ENCODE data around the gene PPP1R13B.
"Not testable (repeated sequence)": the region's sequence is repeated elsewhere in the genome, so short reads cannot be mapped to it uniquely, and the experiment has no call there.

PPP1R13B gene

DNA sequence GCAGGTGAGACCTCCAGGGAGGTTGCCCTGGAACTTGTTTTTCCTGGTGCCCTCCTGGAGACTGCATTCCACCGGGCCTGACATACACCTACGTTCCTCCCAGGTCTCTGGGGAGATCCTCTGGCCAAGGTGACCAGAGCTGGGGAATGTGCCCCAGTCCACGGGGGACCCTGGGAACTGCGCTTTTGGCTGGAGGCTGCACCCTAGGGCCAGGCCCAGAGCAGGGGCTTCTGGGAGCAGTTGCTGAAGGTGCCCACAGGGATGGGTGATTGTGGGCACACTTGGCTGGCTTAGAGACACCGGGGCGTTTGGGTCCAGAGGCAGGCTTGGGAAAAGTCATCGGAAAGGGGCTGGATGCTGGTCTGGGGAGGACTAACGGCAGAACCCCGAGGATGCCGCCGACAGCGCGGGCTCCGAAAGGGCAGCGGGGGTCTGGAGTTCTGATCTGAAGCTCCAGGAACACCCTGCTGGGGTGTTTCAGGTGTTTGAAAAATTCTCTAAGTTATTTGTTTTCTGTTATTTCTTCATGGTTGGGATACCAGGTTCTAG, 44.4 kb upstream of the PPP1R13B start:
- DNase-seq, result no peak
- Mint-ChIP-seq H3K27me3 (ENCODE audit: low read depth, poor library complexity) (peaks cover 5% of the 10 kb centered on the region), H3K4me3 (no peak overlapping the region), H3K4me1 (peaks cover 5% of the 10 kb centered on the region), H3K27ac (no peak overlapping the region), H3K36me3 (ENCODE audit: low read depth) (peaks cover 5% of the 10 kb centered on the region), H3K9me3 (peaks cover 7% of the 10 kb centered on the region)
- TF ChIP-seq, protein P1, sequence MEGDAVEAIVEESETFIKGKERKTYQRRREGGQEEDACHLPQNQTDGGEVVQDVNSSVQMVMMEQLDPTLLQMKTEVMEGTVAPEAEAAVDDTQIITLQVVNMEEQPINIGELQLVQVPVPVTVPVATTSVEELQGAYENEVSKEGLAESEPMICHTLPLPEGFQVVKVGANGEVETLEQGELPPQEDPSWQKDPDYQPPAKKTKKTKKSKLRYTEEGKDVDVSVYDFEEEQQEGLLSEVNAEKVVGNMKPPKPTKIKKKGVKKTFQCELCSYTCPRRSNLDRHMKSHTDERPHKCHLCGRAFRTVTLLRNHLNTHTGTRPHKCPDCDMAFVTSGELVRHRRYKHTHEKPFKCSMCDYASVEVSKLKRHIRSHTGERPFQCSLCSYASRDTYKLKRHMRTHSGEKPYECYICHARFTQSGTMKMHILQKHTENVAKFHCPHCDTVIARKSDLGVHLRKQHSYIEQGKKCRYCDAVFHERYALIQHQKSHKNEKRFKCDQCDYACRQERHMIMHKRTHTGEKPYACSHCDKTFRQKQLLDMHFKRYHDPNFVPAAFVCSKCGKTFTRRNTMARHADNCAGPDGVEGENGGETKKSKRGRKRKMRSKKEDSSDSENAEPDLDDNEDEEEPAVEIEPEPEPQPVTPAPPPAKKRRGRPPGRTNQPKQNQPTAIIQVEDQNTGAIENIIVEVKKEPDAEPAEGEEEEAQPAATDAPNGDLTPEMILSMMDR (IDR thresholded peaks at IDR 0.05), result no peak

DNA sequence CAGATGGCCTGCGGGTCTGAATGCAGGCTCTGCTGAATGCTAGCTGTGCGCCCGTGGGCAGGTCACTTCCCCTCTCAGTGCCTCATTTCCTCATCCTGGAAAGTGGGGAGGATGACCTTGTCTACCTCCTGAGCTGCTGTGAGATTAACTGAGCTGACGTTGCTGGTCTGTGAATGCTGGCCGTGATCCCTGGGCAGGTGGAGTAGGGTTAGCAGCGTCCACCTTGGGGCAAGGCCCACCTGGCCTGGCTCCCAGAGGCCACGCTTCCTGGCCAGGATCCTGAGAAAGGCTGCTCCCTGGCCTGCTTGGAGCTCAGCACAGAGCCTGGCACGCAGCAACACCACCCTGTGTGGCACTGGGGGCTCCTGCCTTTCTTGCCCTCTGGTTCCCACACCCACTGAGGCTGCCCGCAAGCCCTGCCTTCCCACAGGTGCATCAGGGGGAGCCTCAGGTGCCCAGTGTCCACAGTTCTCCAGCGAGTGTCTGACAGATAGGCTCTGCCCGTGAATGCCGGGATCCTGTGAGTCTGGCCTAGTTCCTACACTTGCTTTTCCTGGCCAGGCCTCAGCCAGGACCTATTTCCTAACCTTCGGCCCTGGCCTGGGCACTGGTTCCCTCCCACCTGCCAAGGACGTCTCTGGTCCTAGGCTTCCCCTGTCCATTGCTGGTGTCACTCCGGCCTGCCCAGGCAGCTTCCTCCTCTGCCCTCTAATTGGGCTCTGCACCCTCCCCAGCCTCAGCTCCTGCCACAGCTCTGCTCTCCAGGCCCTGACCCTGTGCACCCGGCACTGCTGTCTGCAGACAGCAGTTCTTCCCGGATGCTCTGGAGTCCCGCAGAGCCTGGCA, 43.7 kb upstream of the PPP1R13B start:
- TF ChIP-seq, protein P1 (IDR thresholded peaks at IDR 0.05), result no peak
- Mint-ChIP-seq H3K27me3 (ENCODE audit: low read depth, poor library complexity) (peaks cover 2% of the 10 kb centered on the region), H3K4me1 (peaks cover 12% of the 10 kb centered on the region), H3K9me3 (no peaks in the 10 kb centered on the region), H3K36me3 (ENCODE audit: low read depth) (no peaks in the 10 kb centered on the region), H3K27ac (no peak overlapping the region), H3K4me3 (no peak overlapping the region)
- no peak for DNase-seq

DNA sequence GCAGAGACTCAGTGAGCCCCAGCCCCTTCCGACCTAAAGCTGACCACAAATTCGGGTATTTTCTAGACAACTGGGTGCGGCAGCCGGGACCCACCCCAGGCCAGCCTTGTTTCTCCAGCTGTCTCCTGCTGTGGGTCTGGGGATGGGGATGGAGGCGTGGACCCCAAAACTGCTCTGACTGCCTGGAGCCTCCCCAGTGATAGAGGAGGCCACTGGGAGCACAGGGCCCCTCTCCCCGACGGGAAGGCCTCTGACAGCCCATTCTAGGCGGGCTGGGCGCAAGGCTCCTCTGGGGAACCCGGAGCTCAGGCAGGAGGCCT, 42.6 kb upstream of the PPP1R13B start:
- no peaks in the 10 kb centered on the region for H3K36me3 Mint-ChIP-seq (ENCODE audit: low read depth)
- TF ChIP-seq, protein P1 (IDR thresholded peaks at IDR 0.05), result no peak
- H3K27ac Mint-ChIP-seq, result no peak overlapping the region
- peaks cover 16% of the 10 kb centered on the region for H3K4me1 Mint-ChIP-seq
- no peak overlapping the region for H3K4me3 Mint-ChIP-seq
- no peaks in the 10 kb centered on the region for H3K9me3 Mint-ChIP-seq
- H3K27me3 Mint-ChIP-seq (ENCODE audit: low read depth, poor library complexity), result peaks cover 6% of the 10 kb centered on the region
- DNase-seq, result no peak

- Mint-ChIP-seq H3K27me3 (ENCODE audit: low read depth, poor library complexity) (peaks cover 6% of the 10 kb centered on the region), H3K27ac (no peak overlapping the region), H3K36me3 (ENCODE audit: low read depth) (no peaks in the 10 kb centered on the region), H3K4me1 (peaks cover 16% of the 10 kb centered on the region), H3K9me3 (no peaks in the 10 kb centered on the region), H3K4me3 (no peak overlapping the region)
- no peak for DNase-seq
- TF ChIP-seq, protein P1 (IDR thresholded peaks at IDR 0.05), result no peak
Observed at GRCh38 chr14:103889313-103890051, 42.1 kb upstream of the PPP1R13B start.

DNA sequence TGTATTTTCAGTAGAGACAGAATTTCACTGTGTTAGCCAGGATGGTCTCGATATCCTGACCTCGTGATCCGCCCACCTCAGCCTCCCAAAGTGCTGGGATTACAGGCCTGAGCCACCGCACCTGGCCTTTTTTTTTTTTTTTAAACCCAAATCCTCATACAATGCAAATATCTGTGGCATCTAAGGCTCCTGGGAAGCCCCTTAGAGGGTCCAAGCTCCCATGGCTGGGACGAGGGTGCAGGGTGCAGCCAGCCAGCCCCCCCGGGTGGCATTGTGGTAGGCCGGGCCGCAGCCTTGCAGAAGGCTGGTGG, 41.6 kb upstream of the PPP1R13B start:
- peaks cover 20% of the 10 kb centered on the region for H3K4me1 Mint-ChIP-seq
- H3K27me3 Mint-ChIP-seq (ENCODE audit: low read depth, poor library complexity); DNase-seq; H3K9me3 Mint-ChIP-seq; H3K4me3 Mint-ChIP-seq; H3K27ac Mint-ChIP-seq; H3K36me3 Mint-ChIP-seq (ENCODE audit: low read depth): not testable (repeated sequence)

DNA sequence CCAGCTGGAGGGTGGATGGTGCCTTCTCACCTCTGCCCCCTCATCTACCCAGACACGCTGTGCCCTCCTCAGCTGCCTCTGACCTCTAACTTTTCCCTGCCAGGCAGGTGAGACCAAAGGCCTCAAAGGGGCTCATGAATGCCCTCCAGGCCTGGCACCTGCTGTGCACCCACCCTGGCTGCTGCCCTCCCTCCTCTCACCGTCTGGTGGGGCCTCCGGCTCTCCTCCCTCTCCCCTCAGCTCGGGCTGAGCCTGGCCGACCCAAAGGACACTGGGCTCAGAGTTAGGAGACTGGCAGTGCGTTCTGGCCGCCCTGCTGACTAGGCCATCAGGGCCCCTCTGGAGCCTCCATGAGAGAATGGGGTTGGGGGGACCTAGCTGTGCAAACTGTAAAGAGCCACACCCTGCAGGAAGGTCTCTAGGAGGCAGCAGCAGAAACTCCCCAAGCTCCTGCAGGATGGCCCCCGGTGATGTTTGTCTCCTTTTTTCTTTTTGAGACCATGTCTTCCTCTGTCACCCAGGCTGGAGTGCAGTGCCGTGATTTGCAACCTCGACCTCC, 40.3 kb upstream of the PPP1R13B start:
- peaks cover 17% of the 10 kb centered on the region for H3K4me1 Mint-ChIP-seq

More for the DNA sequence above, 40.3 kb upstream of the PPP1R13B start:
- Mint-ChIP-seq H3K36me3 (ENCODE audit: low read depth) (no peaks in the 10 kb centered on the region), H3K27me3 (ENCODE audit: low read depth, poor library complexity) (peaks cover 6% of the 10 kb centered on the region), H3K4me3 (no peak overlapping the region), H3K9me3 (no peaks in the 10 kb centered on the region), H3K27ac (no peak overlapping the region)
- no peak for DNase-seq
- TF ChIP-seq, protein P1 (IDR thresholded peaks at IDR 0.05), result no peak
